ENCODE results near the gene ATF7. TPM values are rescaled to one million over a fixed set of nuclear protein-coding genes. Genes with fewer than 3 reads are reported as not detected.
A peak's percentile ranks its signal among the peaks of the same experiment; 100 is the strongest.
"Not testable (repeated sequence)": the region's sequence is repeated elsewhere in the genome, so short reads cannot be mapped to it uniquely, and the experiment has no call there.

Gene ATF7
- polyA plus RNA-seq, 2 of the 4 experiments (the other 2 are of a cell fraction) = 22.9 to 38.9 TPM

GRCh38 chr12:53643232-53643979, 17.2 kb upstream of the ATF7 start:
- FAIRE-seq = no peak

GRCh38 chr12:53638057-53638456, 11.9 kb upstream of the ATF7 start:
- Histone ChIP-seq H3K4me3 (no peak overlapping the region), H3K4me2 (no peak overlapping the region), H3K9me3 (no peaks in the 10 kb centered on the region), H3K4me1 (no peaks in the 10 kb centered on the region), H3K27ac (no peak overlapping the region)
- 77% methylated on average over 2 of the region's 2 CpGs for WGBS (ENCODE audit: missing lambda C conversion rate)
- CTCF ChIA-PET = interaction anchor here (0.6 to 1.0 kb wide), 3 partner anchors 18 to 94 kb away, joined by 3 to 5 read pairs (median 3); partner anchors contain the start of gene ATP5MC2
- POLR2A ChIA-PET = no interaction called here
- no peak for DNase-seq (ENCODE audit: low read depth in 1 of 2, low spot score in 1 of 2)
- FAIRE-seq = no peak
- no peak for TF ChIP-seq CBX2 (IDR thresholded peaks at IDR 0.05; ENCODE audit: borderline replicate concordance, low read depth)
- no peak for ATAC-seq

More at GRCh38 chr12:53643232-53643979, 17.2 kb upstream of the ATF7 start:
- Histone ChIP-seq H3K4me2 (no peak overlapping the region), H3K4me3 (no peak overlapping the region), H3K9me3 (no peaks in the 10 kb centered on the region), H3K4me1 (no peaks in the 10 kb centered on the region), H3K27ac (no peak overlapping the region)
- TF ChIP-seq POLR2AphosphoS2 (conservative IDR thresholded peaks at IDR 0.05; ENCODE audit: low read length) (no peak), EP300 (IDR thresholded peaks at IDR 0.05) (no peak), CEBPB (IDR thresholded peaks at IDR 0.05) (no peak), BHLHE40 (IDR thresholded peaks at IDR 0.05; ENCODE audit: low read depth, low read length) (no peak), HEYL (CRISPR knock-in tag; IDR thresholded peaks at IDR 0.05) (no peak), MYC (IDR thresholded peaks at IDR 0.05; ENCODE audit: borderline replicate concordance, low read length) (no peak), EHF (CRISPR knock-in tag; IDR thresholded peaks at IDR 0.05) (no peak), HOXA7 (CRISPR knock-in tag; IDR thresholded peaks at IDR 0.05) (no peak)
- CTCF ChIA-PET = interaction anchor here (0.6 to 1.8 kb wide), 4 partner anchors 14 to 124 kb away, joined by 3 to 6 read pairs (median 4); no protein-coding TSS in a partner anchor
- POLR2A ChIA-PET = no interaction called here
- ATAC-seq (no peak), DNase-seq (ENCODE audit: low read depth in 1 of 2, low spot score in 1 of 2) (no peak)
- 54% methylated on average over 5 of the region's 5 CpGs for WGBS (ENCODE audit: missing lambda C conversion rate)

DNA sequence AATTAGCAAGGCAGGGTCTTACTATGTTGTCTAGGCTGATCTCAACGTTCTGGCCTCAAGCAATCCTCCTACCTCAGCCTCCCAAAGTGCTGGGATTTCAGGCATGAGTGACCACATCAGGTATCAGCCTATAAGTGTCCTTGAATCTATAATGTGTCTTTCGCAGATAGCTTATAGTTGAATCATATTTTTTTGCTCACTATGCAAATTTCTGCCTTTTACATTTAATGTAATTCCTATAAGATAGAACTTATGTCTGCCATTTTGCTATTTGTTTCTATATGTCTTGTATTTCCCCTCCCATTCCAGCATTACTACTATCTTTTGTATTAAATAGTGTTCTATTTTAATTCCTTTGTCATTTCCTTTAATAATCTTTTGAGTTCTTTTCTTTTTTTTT, 10.5 kb upstream of the ATF7 start:
- Histone ChIP-seq H3K9me3 (no peaks in the 10 kb centered on the region), H3K4me1 (no peaks in the 10 kb centered on the region), H3K4me2 (no peak overlapping the region), H3K4me3 (no peak overlapping the region), H3K27ac (no peak overlapping the region)
- CTCF ChIA-PET = interaction anchor here (1.0 to 1.8 kb wide), 3 partner anchors 14 to 133 kb away, joined by 3 to 6 read pairs (median 3); no protein-coding TSS in a partner anchor
- POLR2A ChIA-PET = interaction anchor here (1.2 kb wide), 1 partner anchor 11 kb away, joined by 4 read pairs; the partner anchor contains the start of gene ATF7
- DNase-seq (ENCODE audit: low read depth in 1 of 2, low spot score in 1 of 2) = no peak
- 6% methylated on average over 2 of the region's 2 CpGs for WGBS (ENCODE audit: missing lambda C conversion rate)
- no peak for FAIRE-seq
- peak; percentile 79 for TF ChIP-seq MAFK (IDR thresholded peaks at IDR 0.05; ENCODE audit: partially characterized antibody)
- TF ChIP-seq CBX2 (IDR thresholded peaks at IDR 0.05; ENCODE audit: borderline replicate concordance, low read depth) = no peak
- no peak for ATAC-seq

DNA sequence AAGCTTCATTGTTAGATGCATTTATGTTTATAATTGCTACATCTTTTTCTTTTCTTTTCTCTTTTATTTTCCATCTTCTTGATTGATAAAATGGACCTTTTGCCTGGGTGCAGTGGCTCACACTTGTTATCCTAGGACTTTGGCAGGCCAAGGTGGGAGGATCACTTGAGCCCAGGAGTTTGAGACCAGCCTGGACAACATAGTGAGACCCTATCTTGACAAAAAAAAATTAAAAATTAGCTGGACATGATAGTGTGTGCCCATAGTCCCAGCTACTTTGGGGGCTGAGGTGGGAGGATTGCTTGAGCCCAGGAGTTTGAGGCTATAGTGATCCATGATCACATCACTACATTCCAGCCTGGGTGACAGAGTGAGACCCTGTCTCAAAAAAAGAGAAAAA, 9.5 kb upstream of the ATF7 start:
- H3K27ac ChIP-seq; DNase-seq (ENCODE audit: low read depth in 1 of 2, low spot score in 1 of 2); ATAC-seq; H3K4me3 ChIP-seq; H3K4me2 ChIP-seq; H3K4me1 ChIP-seq; FAIRE-seq; H3K9me3 ChIP-seq: not testable (repeated sequence)
- POLR2A ChIA-PET = interaction anchor here (0.5 kb wide), 1 partner anchor 27 kb away, joined by 3 read pairs; no protein-coding TSS in a partner anchor
- CTCF ChIA-PET = interaction anchor here (1.3 to 1.8 kb wide), 2 partner anchors 13 to 92 kb away, joined by 3 to 6 read pairs; no protein-coding TSS in a partner anchor

DNA sequence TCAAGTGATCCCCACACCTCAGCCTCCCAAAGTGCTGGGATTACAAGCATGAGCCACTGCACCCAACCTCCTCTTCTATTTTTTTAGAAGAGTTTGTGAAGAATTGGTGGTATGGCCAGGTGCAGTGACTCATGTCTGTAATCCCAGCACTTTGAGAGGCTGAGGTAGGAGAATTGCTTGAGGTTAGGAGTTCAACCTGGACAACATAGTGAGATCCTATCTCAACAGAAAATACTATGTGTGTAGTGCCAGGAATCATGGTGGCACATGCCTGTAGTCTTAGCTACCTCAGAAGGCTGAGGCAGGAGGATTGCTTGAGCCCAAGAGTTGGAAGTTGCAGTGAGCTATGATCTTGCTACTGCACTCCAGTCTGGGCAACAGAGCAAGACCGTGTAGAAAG, 5.5 kb upstream of the ATF7 start:
- ATAC-seq = no peak
- no peak for DNase-seq (ENCODE audit: low read depth in 1 of 2, low spot score in 1 of 2)
- 0% methylated on average over 1 of the region's 1 CpG for WGBS (ENCODE audit: missing lambda C conversion rate)
- peaks cover 8% of the 10 kb centered on the region for H3K4me1 ChIP-seq
- CTCF ChIA-PET = no interaction called here
- no peak overlapping the region for H3K27ac ChIP-seq
- H3K9me3 ChIP-seq = no peaks in the 10 kb centered on the region
- no peak overlapping the region for H3K4me3 ChIP-seq
- H3K4me2 ChIP-seq = no peak overlapping the region
- POLR2A ChIA-PET = no interaction called here
- no peak for FAIRE-seq
- TF ChIP-seq REST (IDR thresholded peaks at IDR 0.05) (no peak), MYC (IDR thresholded peaks at IDR 0.05; ENCODE audit: borderline replicate concordance, low read length) (no peak)
- TF ChIP-seq, protein P1, sequence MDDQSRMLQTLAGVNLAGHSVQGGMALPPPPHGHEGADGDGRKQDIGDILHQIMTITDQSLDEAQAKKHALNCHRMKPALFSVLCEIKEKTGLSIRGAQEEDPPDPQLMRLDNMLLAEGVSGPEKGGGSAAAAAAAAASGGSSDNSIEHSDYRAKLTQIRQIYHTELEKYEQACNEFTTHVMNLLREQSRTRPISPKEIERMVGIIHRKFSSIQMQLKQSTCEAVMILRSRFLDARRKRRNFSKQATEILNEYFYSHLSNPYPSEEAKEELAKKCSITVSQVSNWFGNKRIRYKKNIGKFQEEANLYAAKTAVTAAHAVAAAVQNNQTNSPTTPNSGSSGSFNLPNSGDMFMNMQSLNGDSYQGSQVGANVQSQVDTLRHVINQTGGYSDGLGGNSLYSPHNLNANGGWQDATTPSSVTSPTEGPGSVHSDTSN (IDR thresholded peaks at IDR 0.05) = no peak
